HG03457 (cell line): ENCODE measurements around the gene PTGFRN.

Experiments used
- ATAC-seq: cut with Tn5 transposase; IDR thresholded peaks from one replicate; pipeline ENCODE4 v1.9.1; 2021; ENCODE audit warnings: moderate number of reproducible peaks; ENCODE audit not compliant: unreplicated experiment

Gene PTGFRN

GRCh38 chr1:116887212-116887611 is 22.5 kb upstream of the PTGFRN start:
- no peak for ATAC-seq

DNA sequence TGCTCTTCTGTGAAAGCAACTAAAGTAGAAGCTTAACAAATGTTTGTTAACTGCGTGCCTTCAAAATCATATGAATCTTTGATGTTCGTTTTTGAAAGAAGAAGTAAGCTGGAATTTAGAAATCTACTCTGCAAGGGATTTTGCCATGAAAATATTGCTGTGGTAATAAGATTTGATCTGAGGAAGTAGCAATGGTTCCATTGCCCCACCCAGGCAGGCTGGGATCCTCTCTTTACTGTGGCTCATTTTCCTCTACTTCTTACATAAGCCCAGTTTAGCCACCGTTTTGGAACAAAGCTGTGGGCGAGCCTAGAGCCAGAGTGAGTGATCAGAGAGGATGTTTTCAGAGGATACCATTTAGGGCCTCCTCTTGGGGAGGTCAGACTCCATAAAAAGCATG is 20.3 kb upstream of the PTGFRN start:
- ATAC-seq, result no peak

- no peak for ATAC-seq
Measured at GRCh38 chr1:116891396-116892079, 18.2 kb upstream of the PTGFRN start.

GRCh38 chr1:116895073-116895472 is 14.6 kb upstream of the PTGFRN start:
- no peak for ATAC-seq

DNA sequence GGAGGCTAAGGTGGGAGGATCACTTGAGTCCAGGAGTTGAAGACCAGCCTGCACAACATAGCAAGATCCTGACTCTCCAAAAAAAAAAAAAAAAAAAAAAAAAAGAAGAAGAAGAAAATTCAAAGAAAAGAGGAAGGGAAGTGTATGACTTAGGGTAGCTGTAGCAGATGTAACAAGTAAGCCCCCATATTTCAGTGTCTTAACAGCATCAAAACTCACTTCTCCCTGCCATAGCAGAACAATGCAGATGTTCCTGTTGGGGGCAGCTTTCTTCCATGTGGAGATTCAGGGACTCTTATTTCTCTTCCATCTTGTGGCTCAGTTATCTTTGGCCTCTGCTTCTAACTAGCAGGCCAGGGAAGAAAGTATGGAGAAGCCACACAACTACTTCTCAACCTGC is 10.2 kb upstream of the PTGFRN start:
- no peak for ATAC-seq

DNA sequence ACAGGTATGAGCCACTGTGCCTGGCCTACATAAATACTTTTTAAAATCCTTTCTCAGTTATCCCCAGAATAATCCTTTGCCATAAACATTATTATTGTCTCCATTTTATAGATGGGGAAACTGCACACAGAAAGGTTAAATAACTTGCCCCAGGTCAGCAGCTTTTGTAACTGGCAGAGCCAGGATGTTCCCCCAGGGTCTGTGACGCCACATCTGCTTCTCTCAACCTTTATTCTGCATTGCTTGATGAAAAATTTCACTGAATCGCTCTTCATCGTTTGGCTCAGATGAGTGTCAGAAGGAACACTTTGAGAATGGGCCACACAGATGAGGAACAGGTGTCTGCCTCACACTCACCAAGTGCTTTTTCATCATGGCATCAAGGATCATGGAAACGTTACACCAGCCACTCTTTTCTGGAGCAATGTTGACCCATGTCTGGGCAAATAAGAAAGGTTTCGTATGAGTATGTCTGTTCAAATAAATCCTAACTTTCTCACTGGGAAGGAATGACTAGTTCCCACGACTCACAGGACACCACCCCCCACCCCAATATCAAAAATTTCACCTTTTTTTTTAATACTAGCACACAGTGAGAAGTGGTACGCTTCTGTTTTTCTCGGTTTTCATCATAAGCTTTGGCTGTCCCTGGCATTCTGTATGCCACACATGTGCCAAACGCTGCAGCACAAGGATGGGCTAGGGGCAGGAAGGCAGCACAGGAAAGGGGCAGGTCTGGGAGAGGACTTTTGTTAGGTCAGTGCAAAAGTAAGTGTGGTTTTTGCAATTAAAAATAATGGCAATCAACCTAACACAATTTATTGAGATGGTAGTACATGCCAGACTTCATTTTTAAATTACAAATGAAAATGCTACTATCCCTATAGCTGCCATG is 9.0 kb upstream of the PTGFRN start:
- no peak for ATAC-seq

DNA sequence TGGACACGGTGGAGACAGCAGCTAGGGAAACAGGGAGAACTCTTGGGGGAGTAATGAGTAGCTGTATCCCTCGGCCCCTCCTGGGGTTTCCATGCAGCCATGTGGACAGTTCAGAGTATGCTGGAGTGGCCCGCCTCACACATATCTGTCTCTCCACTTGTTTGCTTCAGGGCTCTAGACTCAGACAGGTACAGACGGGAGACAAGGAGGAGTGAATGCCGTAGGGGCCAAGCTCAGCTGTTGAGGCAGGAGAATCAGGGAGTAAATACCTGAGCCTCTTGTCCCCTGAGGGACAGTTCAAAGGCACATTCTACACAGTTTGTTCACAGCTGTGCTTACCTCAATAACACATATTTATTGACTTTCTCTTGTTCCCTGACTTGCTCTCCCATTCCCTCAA is 7.7 kb upstream of the PTGFRN start:
- no peak for ATAC-seq

DNA sequence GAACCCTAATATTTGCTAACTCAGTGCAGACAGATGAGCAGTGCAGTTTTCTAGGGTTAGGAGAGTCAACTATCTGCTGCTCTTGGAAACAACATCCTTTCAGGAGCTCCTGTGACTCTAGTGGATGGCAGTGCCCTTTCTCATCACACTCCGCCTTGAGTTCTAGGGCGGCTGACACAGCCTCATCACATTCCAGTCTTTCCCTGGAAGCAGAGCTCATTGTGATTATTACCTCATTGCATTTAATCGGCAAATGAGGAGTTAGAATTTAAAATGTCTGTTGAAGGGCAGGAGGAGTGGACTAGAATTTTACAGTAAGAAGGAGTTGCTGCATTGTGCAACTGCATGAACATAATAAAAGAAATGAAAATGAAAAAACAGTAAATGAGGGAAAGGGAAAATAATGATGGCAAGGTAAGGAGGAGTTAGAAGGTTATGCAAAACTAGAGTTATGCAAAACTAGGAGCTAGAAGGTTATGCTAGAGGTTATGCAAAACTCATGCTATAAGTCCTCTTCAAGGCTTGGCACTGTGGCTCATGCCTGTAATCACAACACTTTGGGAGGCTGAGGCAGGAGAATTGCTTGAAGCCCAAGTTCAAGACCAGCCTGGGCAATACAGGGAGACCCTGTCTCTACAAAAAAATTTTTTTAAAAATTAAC is 6.9 kb upstream of the PTGFRN start:
- no peak for ATAC-seq

DNA sequence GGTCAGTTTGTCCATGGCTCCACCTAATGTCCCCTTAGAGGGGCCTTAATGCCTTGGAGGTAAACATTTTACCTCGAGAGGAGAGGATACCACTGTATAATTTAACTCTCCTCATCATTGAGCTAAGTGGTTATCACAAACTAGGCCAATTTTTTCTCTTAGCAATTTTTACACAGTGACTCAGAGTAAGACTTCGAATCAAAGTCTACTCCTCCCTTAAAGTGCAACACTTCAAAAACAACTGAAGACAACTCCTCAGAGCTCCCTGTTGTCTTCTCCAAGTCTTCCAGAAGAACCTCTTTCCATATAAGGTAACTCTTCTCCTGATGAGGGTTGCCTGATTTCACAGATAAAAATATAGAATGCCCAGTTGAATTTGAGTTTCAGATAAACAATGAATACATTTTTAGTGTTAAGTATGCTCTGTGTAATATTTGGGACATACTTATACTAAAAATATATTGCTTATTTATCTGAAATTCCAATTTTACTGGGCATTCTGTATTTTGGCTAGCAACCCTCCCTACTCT is 4.9 kb upstream of the PTGFRN start:
- ATAC-seq, result no peak

- ATAC-seq, result no peak
Measured at GRCh38 chr1:116906812-116907211, 2.9 kb upstream of the PTGFRN start.

GRCh38 chr1:116907351-116907750 is 2.4 kb upstream of the PTGFRN start:
- no peak for ATAC-seq

DNA sequence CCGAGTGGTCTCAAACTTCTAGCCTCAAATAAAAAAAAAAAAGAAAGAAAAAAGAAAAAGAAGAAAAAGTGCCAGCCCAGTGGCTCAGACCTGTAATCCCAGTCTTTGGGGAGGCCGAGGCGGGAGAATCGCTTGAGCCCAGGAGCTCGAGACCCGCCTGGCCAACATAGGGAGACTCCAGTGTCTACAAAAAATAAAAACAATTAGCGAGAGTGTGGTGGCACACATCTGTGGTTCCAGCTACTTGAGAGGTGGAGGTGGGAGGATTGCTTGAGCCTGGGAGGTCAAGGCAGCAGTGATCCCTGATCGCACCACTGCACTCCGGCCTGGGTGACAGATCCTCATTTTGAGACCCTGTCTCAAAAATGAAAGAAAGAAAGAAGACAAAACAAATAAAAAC is 1.4 kb upstream of the PTGFRN start:
- ATAC-seq, result no peak

GRCh38 chr1:116908820-116909511 is 750 bp upstream of the PTGFRN start:
- ATAC-seq, result no peak

DNA sequence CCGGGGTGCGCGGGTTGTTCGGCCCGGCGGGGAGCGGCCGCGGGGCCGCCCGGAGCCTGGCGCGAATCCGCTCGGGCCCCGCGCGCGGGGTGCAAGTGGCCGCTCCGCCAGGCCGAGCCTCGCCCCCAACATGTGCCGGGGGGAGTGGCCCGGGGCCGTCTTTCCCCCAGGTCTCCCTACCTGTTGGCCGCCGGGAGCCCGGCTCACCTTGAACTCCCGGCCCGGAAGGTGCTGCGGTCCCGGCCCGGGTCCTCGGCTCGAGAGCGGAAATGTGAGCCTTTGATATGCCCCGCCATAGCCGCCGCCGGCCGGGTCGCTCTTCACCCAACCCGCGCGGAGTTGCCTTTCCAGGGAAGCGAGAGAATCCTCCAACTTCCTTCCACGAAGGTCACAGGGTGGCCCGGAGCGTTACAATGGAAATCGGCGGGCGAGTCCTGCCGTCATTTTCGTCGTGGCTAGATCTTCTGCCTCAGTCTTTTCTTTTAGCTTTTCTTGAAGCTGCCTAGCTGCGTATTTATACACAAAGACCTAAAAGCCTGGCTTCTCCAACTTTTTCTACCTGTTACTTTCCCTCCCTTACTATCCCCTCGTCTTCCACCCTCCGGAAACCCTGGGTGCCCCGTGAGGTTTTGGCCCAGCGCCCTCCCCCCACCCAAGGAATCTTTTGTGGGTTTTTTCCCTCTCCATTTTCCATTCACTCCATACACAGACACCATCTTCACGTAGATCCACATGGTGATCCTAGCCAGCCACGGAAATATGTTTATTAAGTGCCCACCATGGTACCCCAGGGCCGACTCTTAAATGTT is 867 bp downstream of the PTGFRN start:
- no peak for ATAC-seq

GRCh38 chr1:116911188-116911553 is 1.5 kb downstream of the PTGFRN start:
- ATAC-seq, result no peak

GRCh38 chr1:116911779-116912469 is 2.2 kb downstream of the PTGFRN start:
- ATAC-seq, result no peak

DNA sequence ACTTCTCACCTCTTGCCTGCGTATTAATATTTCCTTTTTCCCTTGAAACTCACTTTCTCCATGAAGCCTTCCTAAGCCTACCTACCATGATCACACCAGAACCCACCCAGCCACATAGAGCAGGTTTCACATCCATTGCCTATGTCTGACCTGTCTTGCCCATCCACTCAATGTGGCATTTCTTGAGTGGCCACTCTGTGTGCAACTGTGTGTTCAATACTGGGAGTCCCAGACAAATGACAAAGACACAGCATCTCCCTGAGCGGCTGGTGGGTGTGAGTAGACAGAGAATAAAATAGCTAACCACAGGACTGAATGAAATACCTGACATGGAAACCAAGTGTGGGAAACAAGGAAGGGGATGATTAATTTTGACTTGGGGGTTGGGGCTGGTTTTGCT is 3.1 kb downstream of the PTGFRN start:
- ATAC-seq, result no peak

GRCh38 chr1:116913941-116914340 is 4.2 kb downstream of the PTGFRN start:
- no peak for ATAC-seq

DNA sequence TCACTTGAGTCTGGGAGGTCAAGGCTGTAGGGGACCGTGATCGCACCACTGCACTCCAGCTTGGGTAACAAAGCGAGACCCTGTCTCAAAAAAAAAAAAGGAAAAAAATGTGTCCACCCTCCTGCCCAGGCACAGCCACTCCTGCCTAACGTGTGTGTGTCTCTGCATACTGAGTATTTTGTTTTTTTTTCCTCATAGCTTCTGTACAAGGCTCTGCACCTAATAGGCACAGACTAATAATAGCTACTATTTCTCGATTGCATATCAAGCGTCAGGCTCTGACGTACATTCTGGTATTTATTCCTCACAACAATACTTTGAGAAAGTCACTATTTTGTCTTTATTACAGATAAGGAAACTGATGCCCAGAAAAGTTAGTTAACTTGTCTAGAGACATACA is 5.0 kb downstream of the PTGFRN start:
- no peak for ATAC-seq
